T-helper 22 cell (primary cell): Measurements from ENCODE around the gene ZNF423.
"Not testable (repeated sequence)": the region's sequence is repeated elsewhere in the genome, so short reads cannot be mapped to it uniquely, and the experiment has no call there.

Experiments
- DNase-seq: peaks from one replicate; pipeline ENCODE4 v3.0.0-alpha.2; 2020; ENCODE audit warnings: low read depth

ZNF423 gene

GRCh38 chr16:49855822-49856671, at the start of gene ZNF423:
Gene ZNF423, minus strand, starts transcription at chr16:49856112. Its CDS starts 338 bp downstream, at chr16:49855774.
- DNase-seq = no peak

GRCh38 chr16:49904348-49905062, 48.6 kb upstream of the ZNF423 start:
- DNase-seq = no peak

DNA sequence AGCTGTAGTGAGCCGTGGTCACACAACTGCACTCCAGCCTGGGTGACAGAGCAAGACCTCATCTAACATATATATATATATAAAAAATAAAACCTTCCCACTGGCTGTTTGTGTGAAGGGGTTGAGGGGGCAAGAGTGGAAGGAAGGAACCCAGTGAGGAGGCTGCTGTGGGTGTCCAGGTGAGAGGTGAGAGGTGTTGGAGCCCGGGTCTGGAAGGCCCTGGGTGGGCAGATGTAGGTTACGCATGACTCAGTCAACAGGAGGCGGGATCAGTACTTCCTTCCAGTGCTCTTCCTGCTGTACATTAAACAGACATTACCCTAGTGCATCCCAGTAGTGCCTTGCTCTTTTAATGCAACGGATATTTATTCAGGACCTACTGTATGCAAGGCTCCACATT, 47.0 kb upstream of the ZNF423 start:
- no peak for DNase-seq

GRCh38 chr16:49901711-49902110, 45.8 kb upstream of the ZNF423 start:
- DNase-seq = no peak

GRCh38 chr16:49900875-49901274, 45.0 kb upstream of the ZNF423 start:
- DNase-seq = no peak

DNA sequence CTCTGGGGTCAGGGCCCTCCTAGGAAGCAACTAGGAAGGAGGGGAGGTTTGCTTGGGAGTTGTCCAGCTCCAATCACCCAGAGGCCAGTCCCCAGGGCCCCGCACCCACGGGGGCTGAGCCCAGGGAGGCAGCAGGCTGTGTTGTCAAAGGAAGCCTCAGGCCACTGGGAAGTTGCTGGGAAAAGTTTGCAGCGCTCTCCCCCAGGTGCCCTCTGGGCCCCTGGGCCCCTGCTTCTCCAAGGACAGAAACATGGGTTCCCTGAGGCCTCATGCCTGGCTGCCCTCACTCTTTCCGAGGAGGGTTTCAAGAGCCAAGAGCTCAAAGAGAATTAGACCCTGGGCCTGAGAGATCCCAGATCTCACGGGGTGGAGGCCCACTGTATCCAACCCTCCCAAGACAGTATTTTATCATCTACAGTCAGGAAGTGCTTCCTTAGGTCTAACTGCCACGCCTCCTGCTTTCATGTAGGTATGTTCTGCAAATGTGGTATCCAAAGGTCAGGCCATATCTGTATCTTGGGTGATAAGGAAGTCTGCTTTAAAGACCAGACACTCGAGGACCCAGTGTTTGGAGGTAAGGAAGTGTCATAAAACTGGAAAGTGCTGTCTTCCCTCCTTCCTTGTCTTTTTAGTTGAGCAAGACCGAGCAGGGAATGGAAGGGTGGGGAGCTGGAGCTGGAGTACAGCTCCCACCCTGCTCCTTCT, 44.2 kb upstream of the ZNF423 start:
- no peak for DNase-seq

GRCh38 chr16:49896447-49896964, 40.6 kb upstream of the ZNF423 start:
- no peak for DNase-seq

- no peak for DNase-seq
Measured at GRCh38 chr16:49890876-49891275, 35.0 kb upstream of the ZNF423 start.

GRCh38 chr16:49889725-49890397, 33.9 kb upstream of the ZNF423 start:
- DNase-seq = no peak

DNA sequence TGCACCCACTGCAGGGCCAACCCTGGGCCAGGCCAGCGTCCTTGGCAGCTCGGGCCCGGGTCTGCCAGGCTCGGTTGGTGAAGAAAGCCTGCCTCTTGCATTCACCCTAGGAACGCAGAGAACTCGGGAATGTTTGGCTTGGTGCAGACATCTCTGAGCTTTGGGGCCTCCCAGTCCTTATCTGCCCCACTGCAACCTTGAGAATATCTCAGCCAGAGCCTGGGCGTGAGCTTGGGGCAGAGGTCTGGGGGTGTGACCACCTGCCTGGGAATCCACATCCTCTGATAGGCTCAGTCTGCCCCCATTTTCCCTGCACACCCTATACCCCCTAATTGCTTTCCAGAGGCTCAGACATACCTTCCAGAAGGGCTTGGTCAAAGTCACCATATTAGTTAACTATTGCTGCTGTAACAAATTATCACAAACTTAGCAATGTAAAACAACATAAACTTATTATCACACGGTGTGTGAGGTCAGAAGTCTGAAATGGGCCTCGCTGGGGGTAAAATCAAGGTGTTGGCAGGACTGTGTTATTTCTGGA, 30.7 kb upstream of the ZNF423 start:
- no peak for DNase-seq

DNA sequence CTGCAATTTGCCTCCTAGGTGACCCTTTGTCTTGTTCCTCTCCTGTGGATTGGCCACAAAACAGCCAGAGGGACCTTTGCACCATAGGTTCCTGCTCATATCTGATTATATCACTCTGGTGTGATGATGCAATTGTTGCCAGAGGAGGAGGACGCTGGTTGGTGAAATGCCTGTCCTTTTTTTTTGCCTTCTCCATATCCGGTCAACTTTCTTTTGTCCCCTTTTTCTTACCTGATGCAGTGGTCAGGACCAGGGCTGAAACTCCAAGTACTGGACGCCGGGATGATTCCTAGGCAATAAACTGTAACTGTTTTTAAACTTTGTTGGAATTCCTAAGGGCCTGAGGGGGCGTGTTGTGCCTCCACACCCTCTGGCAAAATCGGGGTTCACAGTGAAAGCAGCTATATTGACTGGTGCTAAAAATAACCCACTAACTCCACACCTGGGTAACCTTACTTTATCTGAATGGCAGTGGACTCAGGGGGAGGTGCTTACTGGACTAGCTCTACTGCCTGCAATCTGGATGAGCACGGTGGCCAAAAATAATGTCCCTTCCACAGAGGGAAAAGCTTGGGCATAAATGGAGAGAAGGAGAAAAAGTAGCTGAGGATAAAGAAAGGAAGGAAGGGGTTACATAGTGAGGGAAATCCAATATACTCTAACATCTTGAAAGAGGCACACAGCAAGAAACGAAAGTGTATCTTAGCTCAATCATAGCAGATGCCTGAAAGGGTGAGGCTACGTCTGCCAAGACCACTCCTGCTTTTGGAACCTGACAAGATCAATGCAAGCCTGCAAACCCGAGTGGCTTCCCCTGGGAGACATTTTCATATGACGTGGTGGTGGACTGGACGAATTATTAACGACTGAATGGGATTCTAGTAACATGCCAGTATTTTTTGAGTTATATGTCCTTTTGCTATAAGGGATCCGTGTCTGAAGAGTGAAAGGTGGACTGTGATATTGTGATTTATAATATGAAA, 28.4 kb upstream of the ZNF423 start:
- DNase-seq = no peak

DNA sequence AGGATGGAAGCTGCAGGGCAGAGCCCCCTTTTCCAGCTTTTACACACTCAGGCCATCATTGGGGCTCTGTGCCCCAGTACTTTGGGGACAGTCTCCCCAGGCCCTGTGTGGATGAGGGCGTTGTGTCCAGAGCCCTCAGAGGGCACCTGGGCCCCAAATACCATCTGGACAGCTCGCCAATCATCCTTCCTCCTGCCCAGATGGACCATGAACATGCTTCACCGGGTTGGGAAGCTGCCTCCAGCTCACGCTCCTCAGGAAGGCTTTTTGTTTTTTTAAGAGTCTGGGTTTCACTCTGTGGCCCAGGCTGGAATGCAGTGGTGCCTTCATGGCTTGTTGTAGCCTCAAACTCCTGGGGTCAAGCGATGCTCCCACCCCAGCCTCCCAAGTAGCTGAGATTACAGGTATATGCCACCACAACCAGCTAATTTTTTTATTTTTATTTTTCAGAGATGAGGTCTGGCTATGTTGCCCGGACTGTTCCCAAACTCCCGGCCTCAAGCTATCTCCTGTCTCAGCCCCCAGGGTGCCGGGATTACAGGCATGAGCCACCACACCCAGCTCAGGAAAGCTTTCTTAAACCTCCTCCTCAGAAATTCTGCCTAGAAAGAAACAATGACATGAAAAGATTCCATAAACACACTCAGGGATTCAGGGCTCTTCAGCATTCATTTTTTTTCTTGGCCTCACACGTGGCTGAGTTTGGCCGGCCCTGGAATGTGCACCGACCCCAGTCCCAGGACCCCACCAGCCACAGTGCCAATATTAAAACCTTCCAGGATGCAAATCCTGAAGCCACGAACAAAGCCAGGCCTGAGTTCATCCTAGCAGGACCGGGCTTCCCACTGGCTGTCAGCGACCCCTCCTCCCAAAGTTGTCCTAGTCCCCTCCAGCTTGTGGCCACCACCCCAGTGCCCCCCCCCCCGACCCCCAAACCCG, 27.4 kb upstream of the ZNF423 start:
- DNase-seq = no peak

DNA sequence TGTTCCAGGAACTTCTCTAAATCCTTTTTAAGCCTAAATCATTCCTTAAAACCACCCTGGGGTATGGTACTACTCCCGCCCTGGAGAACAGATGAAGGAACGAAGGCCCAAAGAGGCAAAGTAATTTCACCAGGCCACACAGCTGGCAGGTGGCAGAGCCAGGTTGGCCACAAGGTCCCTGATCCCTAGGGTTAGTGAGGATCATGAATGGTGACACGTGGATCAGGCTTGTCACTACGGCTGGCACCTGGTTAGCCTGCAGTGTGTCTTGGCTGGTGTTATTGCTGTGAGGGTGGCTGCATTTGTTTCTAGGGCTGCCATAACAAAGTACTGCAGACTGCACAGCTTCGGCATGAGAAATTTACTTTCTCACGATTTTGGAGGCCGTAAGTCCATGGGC, 26.0 kb upstream of the ZNF423 start:
- no peak for DNase-seq

DNA sequence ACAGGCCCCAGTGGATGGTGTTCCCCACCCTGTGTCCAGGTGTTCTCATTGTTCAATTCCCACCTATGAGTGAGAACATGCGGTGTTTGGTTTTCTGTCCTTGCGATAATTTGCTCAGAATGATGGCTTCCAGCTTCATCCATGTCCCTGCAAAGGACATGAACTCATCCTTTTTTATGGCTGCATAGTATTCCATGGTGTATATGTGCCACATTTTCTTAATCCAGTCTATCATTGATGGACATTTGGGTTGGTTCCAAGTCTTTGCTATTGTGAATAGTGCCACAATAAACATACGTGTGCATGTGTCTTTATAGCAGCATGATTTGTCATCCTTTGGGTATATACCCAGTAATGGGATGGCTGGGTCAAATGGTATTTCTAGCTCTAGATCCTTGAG, 22.6 kb upstream of the ZNF423 start:
- DNase-seq = not testable (repeated sequence)

GRCh38 chr16:49876716-49877129, 20.8 kb upstream of the ZNF423 start:
- no peak for DNase-seq

DNA sequence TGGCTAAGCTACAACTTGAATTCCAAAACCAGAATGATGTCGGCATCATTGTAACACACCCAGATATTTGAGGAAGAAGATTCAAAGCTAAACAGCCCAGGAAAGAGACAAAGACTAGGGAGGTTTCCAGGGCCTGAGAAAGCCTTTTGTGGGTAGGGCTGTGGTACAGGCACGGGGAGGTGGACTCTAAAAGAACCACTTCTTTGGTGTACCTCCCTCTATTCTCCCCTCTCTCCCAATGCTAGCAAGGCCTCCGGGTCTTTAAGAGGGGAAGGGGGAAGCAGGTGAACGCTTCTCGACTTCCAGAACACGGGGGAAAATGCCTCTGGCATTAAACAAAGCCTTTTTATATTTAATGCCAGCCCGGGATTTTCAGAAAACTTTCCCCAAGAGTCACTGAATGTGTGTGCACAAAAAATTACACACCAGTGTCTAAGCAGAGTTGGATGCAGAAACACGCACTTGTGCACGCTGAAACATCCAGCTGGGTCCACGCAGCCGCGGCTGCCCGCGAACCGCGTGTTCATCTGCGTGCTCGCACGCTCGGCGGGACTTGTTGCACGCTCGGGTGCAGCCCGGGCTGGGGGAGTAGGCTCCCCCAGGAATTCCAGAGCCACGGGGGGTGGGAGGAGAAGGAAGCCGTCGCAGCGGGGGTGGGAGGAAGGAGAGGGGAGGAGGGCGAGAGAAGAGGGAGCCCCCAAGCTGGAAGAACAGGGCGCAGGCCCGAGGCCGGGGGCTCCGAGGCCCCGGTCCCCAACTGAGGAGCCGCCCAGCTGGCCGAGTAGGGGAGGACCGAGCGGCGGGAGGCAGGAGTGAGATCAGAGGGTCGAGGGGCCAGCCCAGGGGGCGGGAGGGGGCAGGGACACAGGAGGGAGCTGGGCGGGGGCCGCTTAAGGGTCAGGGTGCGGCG, 20.1 kb upstream of the ZNF423 start:
- no peak for DNase-seq

DNA sequence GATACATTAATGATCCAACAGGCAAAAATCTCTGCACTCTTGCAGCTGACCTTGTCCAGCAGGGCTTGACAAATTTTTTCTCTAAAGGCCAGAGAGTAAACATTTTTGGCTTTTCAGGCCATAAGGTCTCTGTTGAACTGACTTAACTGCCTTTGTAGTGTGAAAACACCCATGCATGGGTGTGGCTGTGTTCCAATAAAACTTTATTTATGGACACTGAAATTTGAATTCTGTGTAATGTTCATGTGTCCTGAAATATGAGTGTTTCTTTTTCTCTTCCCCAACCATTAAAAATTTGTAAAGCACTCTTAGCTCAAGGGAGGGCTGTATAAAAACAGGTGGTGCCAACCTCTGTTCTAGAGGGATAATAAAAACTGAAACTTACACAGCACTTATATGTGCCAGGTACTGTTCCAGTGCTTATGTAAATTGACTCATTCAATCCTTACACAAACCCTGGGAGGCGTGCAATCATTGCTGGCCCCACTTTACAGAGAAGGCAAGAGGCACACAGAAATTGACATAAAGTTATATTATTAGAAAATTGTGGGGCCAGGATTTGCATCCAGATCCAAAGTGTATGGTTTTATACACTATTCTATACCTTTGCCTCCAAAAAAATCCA, 18.8 kb upstream of the ZNF423 start:
- no peak for DNase-seq

DNA sequence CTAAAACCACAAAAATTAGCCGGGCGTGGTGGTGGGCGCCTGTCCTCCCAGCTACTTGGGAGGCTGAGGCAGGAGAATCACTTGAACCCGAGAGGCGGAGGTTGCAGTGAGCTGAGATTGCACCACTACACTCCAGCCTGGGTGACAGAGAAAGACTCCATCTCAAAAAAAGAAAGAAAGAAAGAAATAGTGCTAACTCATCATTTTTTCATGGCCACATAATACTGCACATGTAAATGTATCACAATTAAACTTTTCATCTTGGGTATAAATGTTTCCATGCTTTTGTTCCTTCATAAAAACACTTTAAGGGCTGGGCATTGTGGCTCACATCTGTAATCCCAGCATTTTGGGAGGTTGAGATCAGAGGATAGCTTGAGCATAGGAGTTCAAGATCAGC, 15.9 kb upstream of the ZNF423 start:
- not testable (repeated sequence) for DNase-seq
